HEK293T (cell line): ENCODE measurements around the gene B4GALT2.

Experiments used
- CTCF ChIA-PET: fragments of 350-600 bp; formaldehyde crosslinking; extraction: SDS; loops from one replicate; lab custom pipeline; 2021; ENCODE audit warnings: antibody characterized with exemption, inconsistent platforms; lab: Yijun Ruan, JAX
- POLR2A ChIA-PET: fragments of 350-600 bp; formaldehyde crosslinking; extraction: SDS; loops from one replicate; lab custom pipeline; 2020; ENCODE audit warnings: antibody characterized with exemption, inconsistent platforms; lab: Yijun Ruan, JAX
- DNase-seq: peaks from one replicate; pipeline ENCODE4 v3.0.0; 2012; ENCODE audit warnings: mixed read lengths; ENCODE audit errors: extremely low spot score
- ARNT ChIP-seq: fragments of 450-650 bp; IDR thresholded peaks from 2 replicates; pipeline ENCODE4 v1.6.1; 2017; ENCODE audit warnings: mild to moderate bottlenecking
- BHLHE40 ChIP-seq: fragments of 450-650 bp; IDR thresholded peaks from 2 replicates; pipeline ENCODE4 v1.6.1; 2016; ENCODE audit warnings: mild to moderate bottlenecking, moderate library complexity, borderline replicate concordance
- CTBP1 ChIP-seq: fragments of 450-650 bp; IDR thresholded peaks from 2 replicates; pipeline ENCODE4 v1.6.1; 2016; ENCODE audit warnings: borderline replicate concordance
- ELF4 ChIP-seq: fragments of 450-650 bp; IDR thresholded peaks from 2 replicates; pipeline ENCODE4 v1.6.1; 2017; ENCODE audit warnings: antibody characterized with exemption
- FOXA1 ChIP-seq: fragments of 450-650 bp; IDR thresholded peaks from 2 replicates; pipeline ENCODE4 v1.6.1; 2016; ENCODE audit warnings: mild to moderate bottlenecking
- FOXK2 ChIP-seq: fragments of 450-650 bp; IDR thresholded peaks from 2 replicates; pipeline ENCODE4 v1.6.1; 2016; ENCODE audit warnings: mild to moderate bottlenecking
- FOXM1 ChIP-seq: fragments of 450-650 bp; IDR thresholded peaks from 2 replicates; pipeline ENCODE4 v1.6.1; 2017; ENCODE audit warnings: mild to moderate bottlenecking, borderline replicate concordance
- HDGF ChIP-seq: fragments of 450-650 bp; IDR thresholded peaks from 2 replicates; pipeline ENCODE4 v1.6.1; 2017; ENCODE audit warnings: antibody characterized with exemption, borderline replicate concordance
- L3MBTL2 ChIP-seq: fragments of 450-650 bp; conservative IDR thresholded peaks from 2 replicates; pipeline ENCODE4 v1.6.1; 2016; ENCODE audit warnings: mild to moderate bottlenecking
- LEF1 ChIP-seq: fragments of 450-650 bp; IDR thresholded peaks from 2 replicates; pipeline ENCODE4 v1.6.1; 2017; ENCODE audit warnings: mild to moderate bottlenecking, borderline replicate concordance
- NFRKB ChIP-seq: fragments of 450-650 bp; IDR thresholded peaks from 2 replicates; pipeline ENCODE4 v1.6.1; 2016; ENCODE audit warnings: mild to moderate bottlenecking, moderate library complexity
- PKNOX1 ChIP-seq: fragments of 450-650 bp; IDR thresholded peaks from 2 replicates; pipeline ENCODE4 v1.6.1; 2016
- SP1 ChIP-seq: fragments of 450-650 bp; IDR thresholded peaks from 2 replicates; pipeline ENCODE4 v1.6.1; 2017
- SUZ12 ChIP-seq: fragments of 450-650 bp; IDR thresholded peaks from 2 replicates; pipeline ENCODE4 v1.6.1; 2016; ENCODE audit warnings: mild to moderate bottlenecking
- TARDBP ChIP-seq: fragments of 450-650 bp; IDR thresholded peaks from 2 replicates; pipeline ENCODE4 v1.6.1; 2016
- ZNF384 ChIP-seq: fragments of 450-650 bp; IDR thresholded peaks from 2 replicates; pipeline ENCODE4 v1.6.1; 2016

The B4GALT2 gene

GRCh38 chr1:43984855-43985254 lies 5.8 kb downstream of the B4GALT2 start:
- DNase-seq, result no peak
- TF ChIP-seq PKNOX1 (no peak), CTBP1 (no peak), TARDBP (no peak), FOXK2 (no peak), FOXM1 (no peak), SP1 (no peak), ELF4 (no peak), BHLHE40 (no peak), ARNT (no peak), NFRKB (no peak), L3MBTL2 (no peak), SUZ12 (no peak), LEF1 (no peak), FOXA1 (no peak), HDGF (no peak)
- CTCF ChIA-PET, result no interaction called here
- POLR2A ChIA-PET, result no interaction called here

GRCh38 chr1:43985984-43986595 lies 7.1 kb downstream of the B4GALT2 start:
- TF ChIP-seq TARDBP (no peak), FOXA1 (no peak), FOXM1 (no peak), CTBP1 (no peak), L3MBTL2 (no peak), HDGF (no peak), SUZ12 (no peak), ZNF384 (no peak), FOXK2 (no peak)
- ChIA-PET POLR2A (interaction anchor here (1.6 kb wide), 1 partner anchor 10 kb away, joined by 4 read pairs; no protein-coding TSS in a partner anchor), CTCF (interaction anchor here (1.1 kb wide), 1 partner anchor 37 kb away, joined by 3 read pairs; no protein-coding TSS in a partner anchor)
- DNase-seq, result no peak

- TF ChIP-seq PKNOX1, result no peak
- TF ChIP-seq SP1, result no peak
- no peak for TF ChIP-seq FOXK2
- TF ChIP-seq FOXA1, result no peak
- TF ChIP-seq BHLHE40, result no peak
- TF ChIP-seq HDGF, result no peak
- ChIA-PET POLR2A (interaction anchor here (1.6 kb wide), 1 partner anchor 11 kb away, joined by 4 read pairs; no protein-coding TSS in a partner anchor), CTCF (interaction anchor here (0.6 to 1.3 kb wide), 3 partner anchors 25 to 61 kb away, joined by 3 read pairs; no protein-coding TSS in a partner anchor)
- DNase-seq, result no peak
These were observed 7.7 kb downstream of the B4GALT2 start for GRCh38 chr1:43986712-43987111.

- ChIA-PET POLR2A (interaction anchor here (1.1 to 1.6 kb wide), 2 partner anchors 12 kb away, joined by 4 to 5 read pairs; partner anchors contain the start of gene ATP6V0B), CTCF (interaction anchor here (0.6 to 2.1 kb wide), 4 partner anchors 24 to 60 kb away, joined by 3 to 6 read pairs (median 3); no protein-coding TSS in a partner anchor)
- TF ChIP-seq L3MBTL2, result no peak
- no peak for TF ChIP-seq ELF4
- no peak for TF ChIP-seq FOXA1
- TF ChIP-seq FOXK2, result no peak
- no peak for DNase-seq
These were observed 8.3 kb downstream of the B4GALT2 start for GRCh38 chr1:43987159-43987902.

GRCh38 chr1:43990271-43991199 lies 11.5 kb downstream of the B4GALT2 start:
- DNase-seq, result no peak
- POLR2A ChIA-PET, result interaction anchor here (1.3 to 1.9 kb wide), 2 partner anchors 12 to 16 kb away, joined by 5 to 6 read pairs; partner anchors contain the start of genes ATP6V0B and B4GALT2
- CTCF ChIA-PET, result interaction anchor here (0.6 kb wide), 1 partner anchor 42 kb away, joined by 3 read pairs; no protein-coding TSS in a partner anchor
- TF ChIP-seq ARNT, result no peak
- TF ChIP-seq FOXA1, result no peak
- TF ChIP-seq FOXK2, result no peak
- no peak for TF ChIP-seq L3MBTL2
- no peak for TF ChIP-seq PKNOX1
- no peak for TF ChIP-seq FOXM1
